CD14-positive monocyte (primary cell): ENCODE results near the gene MS4A18. TPM values are rescaled to one million over a fixed set of nuclear protein-coding genes. Genes with fewer than 3 reads are reported as not detected.

Experiments
- DNase-seq, 3 donors: peaks; one replicate each; pipeline ENCODE4 v3.0.0-alpha.2; 2011 to 2022
- H2AFZ ChIP-seq: 2 replicates; pipeline ENCODE4 v1.6.0; 2012; ENCODE audit warnings: mild to moderate bottlenecking, low read depth, low read length, inconsistent platforms; ENCODE audit not compliant: insufficient read depth, poor library complexity, severe bottlenecking
- H3K27ac ChIP-seq, 2 donors: 1 replicate in 1 of 2; 2 replicates in 1 of 2; pipeline ENCODE4 v1.5.1; 2012 to 2013; ENCODE audit warnings: low read length in 2 of 2, control low read depth in 1 of 2, inconsistent platforms in 1 of 2, low read depth in 1 of 2, mild to moderate bottlenecking in 1 of 2
- H3K27me3 ChIP-seq, 2 donors: one replicate each; pipeline versions ENCODE4 v1.6.0 to v1.6.1; 2011 to 2013; ENCODE audit warnings: low read length in 2 of 2; ENCODE audit not compliant: control insufficient read depth in 2 of 2, insufficient read depth in 2 of 2
- H3K36me3 ChIP-seq, 2 donors: replicated peaks in 1 of 2; 1 replicate in 1 of 2; 2 replicates in 1 of 2; pipeline versions ENCODE4 v1.5.1 to v1.6.1; 2012 to 2013; ENCODE audit warnings: low read length in 2 of 2, control low read depth in 1 of 2, inconsistent platforms in 1 of 2, mild to moderate bottlenecking in 1 of 2; ENCODE audit not compliant: insufficient read depth in 2 of 2, control insufficient read depth in 1 of 2
- H3K4me1 ChIP-seq, 2 donors: 1 replicate in 1 of 2; 2 replicates in 1 of 2; pipeline versions ENCODE4 v1.5.1 to v1.6.1; 2012 to 2013; ENCODE audit warnings: low read length in 2 of 2, control low read depth in 1 of 2, inconsistent platforms in 1 of 2, mild to moderate bottlenecking in 1 of 2, moderate library complexity in 1 of 2; ENCODE audit not compliant: insufficient read depth in 2 of 2, control insufficient read depth in 1 of 2
- H3K4me2 ChIP-seq: replicated peaks from 2 replicates; pipeline ENCODE3; 2012; ENCODE audit warnings: low read length, moderate library complexity, mild to moderate bottlenecking; ENCODE audit not compliant: poor library complexity, severe bottlenecking; ENCODE audit errors: extremely low read depth
- H3K4me3 ChIP-seq, 3 experiments: fragments of 200-600 bp in 1 of 3; sonication (generic) in 1 of 3; replicated peaks in 1 of 3; 1 replicate in 2 of 3; 2 replicates in 1 of 3; pipeline ENCODE4 v1.5.1; 2011 to 2013; ENCODE audit warnings: low read length in 3 of 3, mild to moderate bottlenecking in 3 of 3, control low read depth in 2 of 3, low read depth in 2 of 3, inconsistent platforms in 1 of 3, moderate library complexity in 1 of 3
- H3K79me2 ChIP-seq: 2 replicates; pipeline ENCODE4 v1.6.0; 2012; ENCODE audit warnings: mild to moderate bottlenecking, control low read depth, inconsistent platforms, low read length, moderate library complexity; ENCODE audit not compliant: insufficient read depth
- H3K9ac ChIP-seq: 2 replicates; pipeline ENCODE4 v1.6.0; 2017; ENCODE audit warnings: low read length, mild to moderate bottlenecking; ENCODE audit not compliant: insufficient read depth, poor library complexity, severe bottlenecking
- H3K9me3 ChIP-seq, 2 donors: replicated peaks in 1 of 2; 1 replicate in 1 of 2; 2 replicates in 1 of 2; pipeline versions ENCODE4 v1.5.1 to v1.6.1; 2012 to 2013; ENCODE audit warnings: low read length in 2 of 2, control low read depth in 1 of 2; ENCODE audit not compliant: control insufficient read depth in 1 of 2, insufficient read depth in 1 of 2
- H4K20me1 ChIP-seq: 2 replicates; pipeline ENCODE4 v1.6.0; 2012; ENCODE audit warnings: mild to moderate bottlenecking, low read length, control low read depth, moderate library complexity; ENCODE audit not compliant: insufficient read depth
- H3K27ac Mint-ChIP-seq, 7 donors: one replicate each; pipeline ENCODE4 v1.8.0; 2020; ENCODE audit warnings: mild to moderate bottlenecking in 7 of 7, mixed read lengths in 7 of 7, moderate library complexity in 6 of 7, inconsistent platforms in 2 of 7
- H3K27me3 Mint-ChIP-seq, 3 donors: one replicate each; pipeline ENCODE4 v1.8.0; 2021 to 2022; ENCODE audit warnings: low read depth in 3 of 3, mild to moderate bottlenecking in 3 of 3, mixed read lengths in 3 of 3, moderate library complexity in 3 of 3, inconsistent platforms in 1 of 3
- H3K36me3 Mint-ChIP-seq, 2 donors: one replicate each; pipeline ENCODE4 v1.8.0; 2020; ENCODE audit warnings: mixed read lengths in 2 of 2, inconsistent platforms in 1 of 2, mild to moderate bottlenecking in 1 of 2
- H3K4me1 Mint-ChIP-seq: one replicate; pipeline ENCODE4 v1.8.0; 2020; ENCODE audit warnings: mild to moderate bottlenecking, mixed read lengths
- H3K4me3 Mint-ChIP-seq, 2 donors: one replicate each; pipeline ENCODE4 v1.8.0; 2020; ENCODE audit warnings: mild to moderate bottlenecking in 2 of 2, mixed read lengths in 2 of 2, moderate library complexity in 1 of 2
- H3K9me3 Mint-ChIP-seq, 7 donors: one replicate each; pipeline ENCODE4 v1.8.0; 2020 to 2022; ENCODE audit warnings: mixed read lengths in 7 of 7, mild to moderate bottlenecking in 6 of 7, moderate library complexity in 6 of 7, inconsistent platforms in 2 of 7
- WGBS: methylation state at CpG from one replicate; pipeline ENCODE4 v1.1.5; 2013; ENCODE audit warnings: missing lambda C conversion rate; ENCODE audit not compliant: insufficient coverage; 5-methylcytosine and 5-hydroxymethylcytosine counted together
- intact Hi-C, 2 donors: fragments of 100-400 bp; cut with micrococcal nuclease; formaldehyde crosslinking; loops; one replicate each; pipeline versions ENCODE4 v1.15.0 to v1.15.1; 2023
- polyA plus RNA-seq, 3 donors: library from polyadenylated mRNA; depleted of rRNA in 1 of 3; unstranded in 2 of 3; stranded (reverse) in 1 of 3; fragments of 300-500 nt in 2 of 3; fragments of >200 nt in 1 of 3; fragmentation: Illumina TruSeq in 2 of 3; gene quantifications; 1 replicate in 2 of 3; 2 replicates in 1 of 3; pipeline ENCODE4 v1.2.3, GENCODE V29; 2012 to 2021
- TF ChIP-seq, protein P1 (sequence below): fragments of 200-600 bp; IDR thresholded peaks from one replicate; pipeline ENCODE4 v1.8.0; 2022; ENCODE audit warnings: antibody characterized with exemption, mild to moderate bottlenecking

MS4A18 gene
- polyA plus RNA-seq, 3 donors: not detected

DNA sequence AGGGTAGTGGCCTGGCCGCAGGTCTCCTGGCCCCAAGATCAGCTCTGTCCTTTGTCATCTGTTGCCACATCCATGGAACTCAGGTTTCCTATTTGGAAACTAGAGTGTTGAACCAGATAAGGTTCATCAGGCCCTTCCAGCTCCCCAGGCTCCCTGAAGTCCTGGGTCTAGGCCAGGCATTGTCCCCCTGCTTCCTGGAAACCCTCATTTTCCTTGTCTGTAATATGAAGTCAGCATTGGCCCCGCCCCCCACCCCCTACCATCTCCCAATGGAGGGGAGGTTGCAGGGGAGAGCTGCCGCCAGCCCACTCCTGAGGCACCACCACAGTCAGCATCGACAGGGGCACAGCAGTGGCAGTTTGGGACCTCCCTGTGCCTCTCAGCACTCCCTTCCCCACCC is 51.6 kb downstream of the MS4A18 start:
- Mint-ChIP-seq H3K9me3 (peaks cover 0 to 5% (median 0%) of the 10 kb centered on the region in 7 donors), H3K36me3 (no peaks in the 10 kb centered on the region), H3K4me3 (no peak overlapping the region), H3K4me1 (peaks cover 5% of the 10 kb centered on the region), H3K27ac (no peak overlapping the region), H3K27me3 (peaks cover 3 to 9% (median 8%) of the 10 kb centered on the region in 3 donors)
- no peaks in the 10 kb centered on the region for H4K20me1 ChIP-seq
- no peak overlapping the region for H3K9ac ChIP-seq
- no peak overlapping the region for H2AFZ ChIP-seq
- no peak overlapping the region for H3K27ac ChIP-seq
- no peaks in the 10 kb centered on the region for H3K4me1 ChIP-seq
- no peak overlapping the region for H3K4me3 ChIP-seq
- no peaks in the 10 kb centered on the region for H3K79me2 ChIP-seq
- H3K27me3 ChIP-seq: peaks cover 0 to 3% of the 10 kb centered on the region in 2 donors
- TF ChIP-seq, protein P1, sequence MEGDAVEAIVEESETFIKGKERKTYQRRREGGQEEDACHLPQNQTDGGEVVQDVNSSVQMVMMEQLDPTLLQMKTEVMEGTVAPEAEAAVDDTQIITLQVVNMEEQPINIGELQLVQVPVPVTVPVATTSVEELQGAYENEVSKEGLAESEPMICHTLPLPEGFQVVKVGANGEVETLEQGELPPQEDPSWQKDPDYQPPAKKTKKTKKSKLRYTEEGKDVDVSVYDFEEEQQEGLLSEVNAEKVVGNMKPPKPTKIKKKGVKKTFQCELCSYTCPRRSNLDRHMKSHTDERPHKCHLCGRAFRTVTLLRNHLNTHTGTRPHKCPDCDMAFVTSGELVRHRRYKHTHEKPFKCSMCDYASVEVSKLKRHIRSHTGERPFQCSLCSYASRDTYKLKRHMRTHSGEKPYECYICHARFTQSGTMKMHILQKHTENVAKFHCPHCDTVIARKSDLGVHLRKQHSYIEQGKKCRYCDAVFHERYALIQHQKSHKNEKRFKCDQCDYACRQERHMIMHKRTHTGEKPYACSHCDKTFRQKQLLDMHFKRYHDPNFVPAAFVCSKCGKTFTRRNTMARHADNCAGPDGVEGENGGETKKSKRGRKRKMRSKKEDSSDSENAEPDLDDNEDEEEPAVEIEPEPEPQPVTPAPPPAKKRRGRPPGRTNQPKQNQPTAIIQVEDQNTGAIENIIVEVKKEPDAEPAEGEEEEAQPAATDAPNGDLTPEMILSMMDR: no peak
- no peaks in the 10 kb centered on the region for H3K9me3 ChIP-seq
- no peak overlapping the region for H3K4me2 ChIP-seq
- intact Hi-C loops: no loop called here
- 80% methylated on average over 2 of the region's 4 CpGs for WGBS
- H3K36me3 ChIP-seq: no peaks in the 10 kb centered on the region
- no peak for DNase-seq

DNA sequence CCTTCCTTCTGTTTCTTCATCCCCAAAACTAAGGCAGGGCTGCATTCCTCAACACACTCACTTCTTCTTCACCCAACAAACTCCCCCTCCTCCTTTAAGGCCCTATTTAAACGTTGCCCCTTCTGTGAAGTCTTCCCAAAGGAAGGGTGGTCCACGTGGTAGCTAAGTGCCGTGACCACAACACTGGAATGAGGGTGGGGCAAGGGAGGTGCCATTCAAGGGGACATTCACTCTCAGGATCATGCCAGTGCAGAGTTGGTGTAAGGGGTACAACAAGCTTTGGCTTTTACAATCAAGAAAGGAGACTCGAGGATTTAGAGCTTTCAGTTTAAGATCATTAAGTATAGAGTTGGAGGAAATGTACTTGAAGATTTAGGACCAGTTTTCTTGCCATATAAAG is 52.6 kb downstream of the MS4A18 start:
- TF ChIP-seq, protein P1: no peak
- H3K27ac ChIP-seq: no peak overlapping the region
- H3K9ac ChIP-seq: no peak overlapping the region
- no peak overlapping the region for H3K4me3 ChIP-seq
- H3K27ac Mint-ChIP-seq: no peak overlapping the region
- 73% methylated on average over 4 of the region's 4 CpGs for WGBS
- H3K9me3 ChIP-seq: no peaks in the 10 kb centered on the region
- no peak overlapping the region for H3K4me2 ChIP-seq
- H3K4me3 Mint-ChIP-seq: no peak overlapping the region
- no peaks in the 10 kb centered on the region for H3K4me1 ChIP-seq
- intact Hi-C loops: no loop called here
- peaks cover 0 to 3% of the 10 kb centered on the region in 2 donors for H3K27me3 ChIP-seq
- no peaks in the 10 kb centered on the region for H3K36me3 Mint-ChIP-seq
- H3K4me1 Mint-ChIP-seq: peaks cover 5% of the 10 kb centered on the region
- H3K79me2 ChIP-seq: no peaks in the 10 kb centered on the region
- peaks cover 0 to 5% (median 0%) of the 10 kb centered on the region in 7 donors for H3K9me3 Mint-ChIP-seq
- no peak for DNase-seq
- no peak overlapping the region for H2AFZ ChIP-seq
- H3K27me3 Mint-ChIP-seq: peaks cover 3 to 9% (median 9%) of the 10 kb centered on the region in 3 donors
- no peaks in the 10 kb centered on the region for H4K20me1 ChIP-seq
- H3K36me3 ChIP-seq: no peaks in the 10 kb centered on the region
